ENCODE results near the gene GRIK4.

GRCh38 chr11:120674542-120674941, 163.0 kb downstream of the GRIK4 start:
- TF ChIP-seq CTCF (IDR thresholded peaks at IDR 0.05) (no peak), EZH2phosphoT487 (IDR thresholded peaks at IDR 0.05) (no peak)
